ENCODE data around the gene SHH.
A peak's percentile ranks its signal among the peaks of the same experiment; 100 is the strongest.

The SHH gene

DNA sequence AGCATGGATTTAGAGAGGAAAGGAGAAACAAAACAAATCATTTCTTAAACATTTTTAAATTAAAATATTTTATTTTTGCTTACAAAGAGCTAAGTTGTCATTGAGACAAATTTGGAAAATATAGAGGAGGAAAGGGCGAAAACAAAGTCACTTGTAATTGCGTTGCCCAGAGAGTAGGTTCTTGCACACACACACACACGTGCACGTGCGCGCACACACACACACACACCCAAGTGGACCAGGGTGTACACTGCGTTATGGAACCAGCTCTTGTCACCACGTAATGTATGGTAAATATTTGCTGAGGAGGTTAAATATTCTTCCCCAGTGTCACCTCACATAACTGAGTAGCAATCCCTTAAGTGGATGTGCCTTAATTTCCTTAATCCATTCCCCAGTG, 21.6 kb downstream of the SHH start:
- H3K23ac ChIP-seq (ENCODE audit: low read length): no peak overlapping the region
- H3K56ac ChIP-seq (ENCODE audit: low read length): no peak overlapping the region
- H3K79me2 ChIP-seq (ENCODE audit: control insufficient read depth, insufficient read depth, low read length): no peaks in the 10 kb centered on the region
- no peak overlapping the region for H3K4me3 ChIP-seq (ENCODE audit: low read length)
- no peak overlapping the region for H3K27ac ChIP-seq (ENCODE audit: low read depth, low read length)
- H3K36me3 ChIP-seq (ENCODE audit: control insufficient read depth, insufficient read depth, low read length): no peaks in the 10 kb centered on the region
- H2BK120ac ChIP-seq (ENCODE audit: low read depth, low read length): no peak overlapping the region
- no peak overlapping the region for H3K18ac ChIP-seq (ENCODE audit: low read length)
- H3K79me1 ChIP-seq (ENCODE audit: low read length): no peaks in the 10 kb centered on the region
- whole genome bisulfite sequencing (ENCODE audit: extremely low coverage, insufficient coverage, low lambda C conversion rate): no CpG with 5 or more reads among the region's 8 CpGs
- peaks cover 2% of the 10 kb centered on the region for H3K27me3 ChIP-seq (ENCODE audit: insufficient read depth, low read length, poor library complexity)
- H2AK5ac ChIP-seq (ENCODE audit: low read length): no peak overlapping the region
- no peak overlapping the region for H3K4ac ChIP-seq (ENCODE audit: low read depth, low read length)
- no peak overlapping the region for H3K9ac ChIP-seq (ENCODE audit: low read length)
- H4K8ac ChIP-seq (ENCODE audit: low read depth, low read length): no peak overlapping the region
- no peak overlapping the region for H4K5ac ChIP-seq (ENCODE audit: low read length)
- H2BK15ac ChIP-seq (replicated peaks; ENCODE audit: low read depth): no peak overlapping the region
- no peak overlapping the region for H2BK5ac ChIP-seq (ENCODE audit: low read length)
- H3K4me2 ChIP-seq (ENCODE audit: low read length): no peak overlapping the region
- no peaks in the 10 kb centered on the region for H3K4me1 ChIP-seq (ENCODE audit: control insufficient read depth, low read depth, low read length)
- DNase-seq: no peak

DNA sequence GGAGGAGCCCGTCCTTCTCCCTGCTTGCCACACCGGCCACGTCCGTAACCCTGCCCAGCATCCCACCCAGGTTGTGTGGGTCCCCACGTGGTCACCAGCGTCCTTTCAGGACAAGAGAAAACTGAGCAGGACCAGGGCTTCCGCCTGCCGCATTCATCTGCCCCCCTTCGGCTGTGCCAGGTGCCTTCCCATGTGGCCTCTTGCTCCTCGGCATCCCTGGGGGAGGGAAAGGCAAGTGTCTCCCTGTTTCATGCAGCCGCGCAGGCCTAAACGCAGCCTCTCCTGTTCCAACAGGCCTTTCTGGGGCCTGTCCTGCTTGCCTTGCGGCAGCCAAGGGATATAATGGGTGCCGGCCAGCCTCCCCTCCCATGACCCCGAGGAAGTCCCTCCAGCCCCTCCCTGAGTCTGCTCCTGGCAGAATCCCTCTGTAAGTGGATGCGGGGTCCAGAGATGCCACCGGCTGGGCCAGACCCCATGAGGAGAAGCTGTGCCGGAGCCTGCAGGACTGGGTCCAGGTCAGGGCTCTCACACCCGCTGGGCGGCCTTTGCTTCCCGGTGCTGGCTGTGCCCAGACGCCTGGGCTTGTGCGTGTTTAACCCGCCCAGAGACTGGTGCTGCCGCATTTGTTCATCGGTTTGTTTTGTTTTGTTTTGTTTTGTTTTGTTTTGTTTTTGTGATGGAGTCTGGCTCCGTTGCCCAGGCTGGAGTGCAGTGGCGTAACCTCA, 23.1 kb downstream of the SHH start:
- Histone ChIP-seq H3K79me1 (ENCODE audit: low read length) (no peaks in the 10 kb centered on the region), H3K18ac (ENCODE audit: low read length) (no peak overlapping the region), H3K56ac (ENCODE audit: low read length) (no peak overlapping the region), H2BK120ac (ENCODE audit: low read depth, low read length) (no peak overlapping the region), H3K4ac (ENCODE audit: low read depth, low read length) (no peak overlapping the region), H2BK5ac (ENCODE audit: low read length) (no peak overlapping the region), H3K9ac (ENCODE audit: low read length) (no peak overlapping the region), H3K27ac (ENCODE audit: low read depth, low read length) (no peak overlapping the region), H3K4me2 (ENCODE audit: low read length) (no peak overlapping the region), H3K27me3 (ENCODE audit: insufficient read depth, low read length, poor library complexity) (peaks cover 2% of the 10 kb centered on the region), H3K4me3 (ENCODE audit: low read length) (no peak overlapping the region), H4K5ac (ENCODE audit: low read length) (no peak overlapping the region), H2AK5ac (ENCODE audit: low read length) (no peak overlapping the region), H2BK15ac (replicated peaks; ENCODE audit: low read depth) (no peak overlapping the region), H3K4me1 (ENCODE audit: control insufficient read depth, low read depth, low read length) (no peaks in the 10 kb centered on the region), H3K23ac (ENCODE audit: low read length) (no peak overlapping the region), H3K79me2 (ENCODE audit: control insufficient read depth, insufficient read depth, low read length) (no peaks in the 10 kb centered on the region), H3K36me3 (ENCODE audit: control insufficient read depth, insufficient read depth, low read length) (no peaks in the 10 kb centered on the region), H4K8ac (ENCODE audit: low read depth, low read length) (no peak overlapping the region)
- DNase-seq: no peak
- no CpG with 5 or more reads among the region's 29 CpGs for WGBS (ENCODE audit: extremely low coverage, insufficient coverage, low lambda C conversion rate)

DNA sequence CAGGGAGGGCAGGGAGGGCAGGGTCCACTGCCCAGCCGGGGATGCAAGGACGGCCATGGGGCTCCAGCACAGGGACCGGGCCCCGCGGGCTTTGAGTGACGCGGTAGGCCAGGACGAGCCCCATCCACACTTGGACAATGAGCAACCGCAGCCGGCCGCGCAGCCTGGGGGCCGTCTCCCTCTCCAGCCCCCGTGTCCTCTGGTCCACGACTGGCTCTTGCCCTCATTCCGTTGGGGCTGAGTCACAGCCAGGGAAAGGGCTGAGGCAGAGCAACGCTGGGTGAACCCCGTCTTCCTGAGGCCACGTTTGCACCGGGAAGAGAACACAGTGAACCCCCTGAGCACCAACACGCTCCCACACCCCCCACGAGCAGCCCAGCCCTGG, 23.7 kb downstream of the SHH start:
- Histone ChIP-seq H3K9ac (ENCODE audit: low read length) (no peak overlapping the region), H4K8ac (ENCODE audit: low read depth, low read length) (no peak overlapping the region), H3K27ac (ENCODE audit: low read depth, low read length) (no peak overlapping the region), H3K4me1 (ENCODE audit: control insufficient read depth, low read depth, low read length) (no peaks in the 10 kb centered on the region), H3K18ac (ENCODE audit: low read length) (no peak overlapping the region), H3K36me3 (ENCODE audit: control insufficient read depth, insufficient read depth, low read length) (no peaks in the 10 kb centered on the region), H2BK120ac (ENCODE audit: low read depth, low read length) (no peak overlapping the region), H3K4ac (ENCODE audit: low read depth, low read length) (no peak overlapping the region), H2BK5ac (ENCODE audit: low read length) (no peak overlapping the region), H2AK5ac (ENCODE audit: low read length) (no peak overlapping the region), H3K79me2 (ENCODE audit: control insufficient read depth, insufficient read depth, low read length) (no peaks in the 10 kb centered on the region), H3K23ac (ENCODE audit: low read length) (no peak overlapping the region), H3K56ac (ENCODE audit: low read length) (no peak overlapping the region), H3K79me1 (ENCODE audit: low read length) (no peaks in the 10 kb centered on the region), H3K27me3 (ENCODE audit: insufficient read depth, low read length, poor library complexity) (peaks cover 2% of the 10 kb centered on the region), H3K4me3 (ENCODE audit: low read length) (no peak overlapping the region), H2BK15ac (replicated peaks; ENCODE audit: low read depth) (no peak overlapping the region), H4K5ac (ENCODE audit: low read length) (no peak overlapping the region), H3K4me2 (ENCODE audit: low read length) (no peak overlapping the region)
- no peak for DNase-seq
- WGBS (ENCODE audit: extremely low coverage, insufficient coverage, low lambda C conversion rate): no CpG with 5 or more reads among the region's 22 CpGs

DNA sequence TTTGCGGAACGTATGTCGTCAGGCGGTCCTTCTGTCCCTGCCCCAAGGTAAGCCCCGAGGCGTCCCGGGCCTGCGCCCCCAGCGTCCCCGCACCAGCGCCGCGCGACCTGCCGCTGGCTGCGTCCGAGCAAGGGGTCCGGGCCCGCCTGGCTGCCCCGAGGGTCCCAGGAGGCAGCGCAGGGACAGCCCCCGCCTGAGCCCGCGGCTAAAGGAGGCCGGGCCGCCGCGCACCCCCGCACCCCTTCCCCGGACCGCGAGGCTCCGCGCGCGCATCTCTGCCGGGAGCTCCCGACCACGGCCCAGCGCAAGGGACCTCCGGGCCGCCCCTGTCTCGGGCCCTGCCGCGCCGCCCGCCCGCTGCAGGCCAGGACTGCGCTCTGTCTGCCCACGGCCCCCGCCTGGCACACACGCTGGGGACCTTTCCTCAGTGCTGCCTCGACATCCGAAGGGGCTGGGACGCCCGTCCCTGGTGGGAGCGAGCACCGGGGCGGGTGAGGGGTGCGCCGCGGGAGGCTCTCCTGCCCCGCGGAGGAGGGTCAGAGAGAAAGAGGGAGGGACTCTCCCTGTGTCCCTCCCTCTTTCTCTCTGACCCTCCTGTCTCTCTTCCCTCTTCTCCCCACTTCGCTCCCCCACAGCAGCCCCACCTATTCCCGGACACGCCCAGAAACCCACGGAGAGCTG, 25.0 kb downstream of the SHH start:
- peaks cover 2% of the 10 kb centered on the region for H3K27me3 ChIP-seq (ENCODE audit: insufficient read depth, low read length, poor library complexity)
- H3K79me2 ChIP-seq (ENCODE audit: control insufficient read depth, insufficient read depth, low read length): no peaks in the 10 kb centered on the region
- no peak overlapping the region for H4K5ac ChIP-seq (ENCODE audit: low read length)
- peak overlapping the region; percentile 63 for H3K9ac ChIP-seq (ENCODE audit: low read length)
- no peaks in the 10 kb centered on the region for H3K79me1 ChIP-seq (ENCODE audit: low read length)
- H2BK5ac ChIP-seq (ENCODE audit: low read length): no peak overlapping the region
- WGBS (ENCODE audit: extremely low coverage, insufficient coverage, low lambda C conversion rate): no CpG with 5 or more reads among the region's 68 CpGs
- H3K4me2 ChIP-seq (ENCODE audit: low read length): peak overlapping the region; percentile 65
- DNase-seq: no peak
- H3K18ac ChIP-seq (ENCODE audit: low read length): no peak overlapping the region
- H3K27ac ChIP-seq (ENCODE audit: low read depth, low read length): no peak overlapping the region
- H3K4me3 ChIP-seq (ENCODE audit: low read length): no peak overlapping the region
- H2AK5ac ChIP-seq (ENCODE audit: low read length): no peak overlapping the region
- H4K8ac ChIP-seq (ENCODE audit: low read depth, low read length): no peak overlapping the region
- peak overlapping the region; percentile 67 for H3K56ac ChIP-seq (ENCODE audit: low read length)
- no peaks in the 10 kb centered on the region for H3K4me1 ChIP-seq (ENCODE audit: control insufficient read depth, low read depth, low read length)
- H3K36me3 ChIP-seq (ENCODE audit: control insufficient read depth, insufficient read depth, low read length): no peaks in the 10 kb centered on the region
- H3K4ac ChIP-seq (ENCODE audit: low read depth, low read length): no peak overlapping the region
- H2BK15ac ChIP-seq (replicated peaks; ENCODE audit: low read depth): no peak overlapping the region
- H2BK120ac ChIP-seq (ENCODE audit: low read depth, low read length): no peak overlapping the region
- no peak overlapping the region for H3K23ac ChIP-seq (ENCODE audit: low read length)

DNA sequence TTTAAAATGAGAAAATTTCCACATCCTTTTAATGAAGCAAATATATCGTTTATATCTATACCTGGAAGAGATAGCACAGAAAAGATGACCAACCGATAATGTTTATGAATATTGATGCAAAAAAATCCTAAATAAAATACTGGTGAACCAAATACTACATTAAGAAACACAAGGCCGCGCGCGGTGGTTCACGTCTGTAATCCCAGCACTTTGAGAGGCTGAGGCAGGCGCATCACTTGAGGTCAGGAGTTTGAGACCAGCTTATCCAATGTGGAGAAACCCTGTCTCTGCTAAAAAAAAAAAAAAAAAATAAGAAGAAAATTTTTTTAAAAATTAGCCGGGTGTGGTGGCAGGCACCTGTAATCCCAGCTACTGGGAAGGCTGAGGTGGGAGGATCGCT, 25.8 kb downstream of the SHH start:
- Histone ChIP-seq H3K9ac (ENCODE audit: low read length) (no peak overlapping the region), H3K18ac (ENCODE audit: low read length) (no peak overlapping the region), H2BK120ac (ENCODE audit: low read depth, low read length) (no peak overlapping the region), H3K79me2 (ENCODE audit: control insufficient read depth, insufficient read depth, low read length) (no peaks in the 10 kb centered on the region), H2BK5ac (ENCODE audit: low read length) (no peak overlapping the region), H2BK15ac (replicated peaks; ENCODE audit: low read depth) (no peak overlapping the region), H4K5ac (ENCODE audit: low read length) (no peak overlapping the region), H3K27me3 (ENCODE audit: insufficient read depth, low read length, poor library complexity) (peaks cover 2% of the 10 kb centered on the region), H3K36me3 (ENCODE audit: control insufficient read depth, insufficient read depth, low read length) (no peaks in the 10 kb centered on the region), H2AK5ac (ENCODE audit: low read length) (no peak overlapping the region), H3K4me1 (ENCODE audit: control insufficient read depth, low read depth, low read length) (no peaks in the 10 kb centered on the region), H3K79me1 (ENCODE audit: low read length) (no peaks in the 10 kb centered on the region), H3K27ac (ENCODE audit: low read depth, low read length) (no peak overlapping the region), H3K56ac (ENCODE audit: low read length) (no peak overlapping the region), H3K4me2 (ENCODE audit: low read length) (no peak overlapping the region), H3K4ac (ENCODE audit: low read depth, low read length) (no peak overlapping the region), H4K8ac (ENCODE audit: low read depth, low read length) (no peak overlapping the region), H3K23ac (ENCODE audit: low read length) (no peak overlapping the region), H3K4me3 (ENCODE audit: low read length) (no peak overlapping the region)
- DNase-seq: no peak
- no CpG with 5 or more reads among the region's 10 CpGs for WGBS (ENCODE audit: extremely low coverage, insufficient coverage, low lambda C conversion rate)

Data from mesendoderm (in vitro differentiated cells).